ENCODE measurements around the gene LYRM4. TPM values are rescaled to one million over a fixed set of nuclear protein-coding genes. Genes with fewer than 3 reads are reported as not detected.

The LYRM4 gene
- total and polyA plus RNA-seq, 2 experiments from 2014 or later, result 51.0 to 62.0 TPM

GRCh38 chr6:5199283-5199682, 61.5 kb downstream of the LYRM4 start (continued):
- TF ChIP-seq CREB1 (CRISPR knock-in tag; IDR thresholded peaks at IDR 0.05; ENCODE audit: low read depth) (no peak), ZNF331 (CRISPR knock-in tag; IDR thresholded peaks at IDR 0.05; ENCODE audit: low read depth) (no peak), REST (IDR thresholded peaks at IDR 0.05; ENCODE audit: unreplicated experiment) (no peak), CTCF (conservative IDR thresholded peaks at IDR 0.05; ENCODE audit: low read depth in 2 of 2) (no peak)

GRCh38 chr6:5197084-5197483, 63.7 kb downstream of the LYRM4 start:
- Histone ChIP-seq H3K4me1 (ENCODE audit: insufficient read depth) (no peaks in the 10 kb centered on the region), H2AFZ (no peak overlapping the region), H3K4me3 (no peak overlapping the region), H3K36me3 (ENCODE audit: insufficient read depth) (no peaks in the 10 kb centered on the region), H3F3A (replicated peaks; ENCODE audit: low read depth) (no peaks in the 10 kb centered on the region), H3K4me2 (no peak overlapping the region), H4K20me1 (replicated peaks; ENCODE audit: insufficient read depth) (peaks cover 10% of the 10 kb centered on the region; the same call in 1 of the 2 replicates), H3K79me2 (replicated peaks; ENCODE audit: insufficient read depth) (peaks cover 7% of the 10 kb centered on the region), H3K9me2 (ENCODE audit: insufficient read depth) (no peaks in the 10 kb centered on the region), H3K27me3 (ENCODE audit: insufficient read depth) (no peaks in the 10 kb centered on the region), H3K27ac (ENCODE audit: low read depth) (no peak overlapping the region)
- Mint-ChIP-seq H3K9me3 (no peaks in the 10 kb centered on the region), H3K4me3 (no peak overlapping the region), H3K4me1 (peaks cover 14% of the 10 kb centered on the region), H3K27me3 (ENCODE audit: insufficient read depth, low read depth, poor library complexity) (no peaks in the 10 kb centered on the region), H3K36me3 (ENCODE audit: low read depth) (peaks cover 5% of the 10 kb centered on the region; the same call in 2 of the 3 replicates), H3K27ac (no peak overlapping the region)
- ATAC-seq (no peak), DNase-seq (ENCODE audit: low spot score) (no peak)
- TF ChIP-seq CTCF (conservative IDR thresholded peaks at IDR 0.05; ENCODE audit: low read depth in 2 of 2) (no peak), ZNF462 (CRISPR knock-in tag; IDR thresholded peaks at IDR 0.05) (no peak), EZH2phosphoT487 (IDR thresholded peaks at IDR 0.05; ENCODE audit: unreplicated experiment) (no peak), STAT1 (IDR thresholded peaks at IDR 0.05; ENCODE audit: unreplicated experiment) (no peak), ZNF114 (CRISPR knock-in tag; IDR thresholded peaks at IDR 0.05) (no peak), CREB1 (CRISPR knock-in tag; IDR thresholded peaks at IDR 0.05; ENCODE audit: low read depth) (no peak), ETS1 (IDR thresholded peaks at IDR 0.05) (no peak), ZNF331 (CRISPR knock-in tag; IDR thresholded peaks at IDR 0.05; ENCODE audit: low read depth) (no peak)
